NCI-H82 (cell line): ENCODE measurements around the gene RASSF4.

Experiments
- DNase-seq: peaks from one replicate; lab custom pipeline; 2025; lab: John Stamatoyannopoulos, UW

The RASSF4 gene

DNA sequence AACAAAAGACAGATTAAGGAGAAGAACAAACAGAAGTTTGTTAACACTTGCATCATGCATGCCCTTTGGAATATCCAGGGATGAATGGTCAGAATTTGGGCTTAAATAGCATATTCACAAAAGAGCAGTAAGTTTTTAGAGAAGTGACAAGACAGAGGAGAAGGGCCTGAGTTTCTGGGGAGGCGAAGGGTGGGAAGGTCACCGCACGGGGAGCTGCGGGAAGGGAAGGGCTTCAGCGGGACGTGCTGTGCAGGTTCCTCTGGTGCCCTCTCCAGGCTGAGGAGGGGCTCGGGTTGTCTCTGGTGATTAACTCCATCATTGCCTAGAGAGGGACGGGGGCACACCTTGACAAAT is 30.7 kb downstream of the RASSF4 start:
- peak; percentile 35 for DNase-seq

DNA sequence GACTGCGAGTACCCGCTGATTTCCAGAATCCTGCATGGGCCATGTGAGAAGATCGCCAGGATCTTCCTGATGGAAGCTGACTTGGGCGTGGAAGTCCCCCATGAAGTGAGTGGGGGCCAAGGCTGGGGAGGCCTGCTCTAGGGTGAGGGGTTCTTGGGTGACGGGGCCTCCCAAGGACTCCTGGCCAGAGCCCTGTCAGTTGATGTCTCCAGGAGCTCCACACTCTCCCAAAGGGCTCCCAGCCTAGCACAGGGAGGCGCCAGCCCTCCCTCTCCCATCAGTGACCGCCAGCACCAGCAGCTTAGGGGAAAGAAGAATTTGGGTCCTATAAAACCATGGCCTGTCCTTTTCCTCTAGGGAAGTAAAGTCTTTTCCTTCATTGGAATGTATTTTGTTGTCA is 31.4 kb downstream of the RASSF4 start:
- no peak for DNase-seq

DNA sequence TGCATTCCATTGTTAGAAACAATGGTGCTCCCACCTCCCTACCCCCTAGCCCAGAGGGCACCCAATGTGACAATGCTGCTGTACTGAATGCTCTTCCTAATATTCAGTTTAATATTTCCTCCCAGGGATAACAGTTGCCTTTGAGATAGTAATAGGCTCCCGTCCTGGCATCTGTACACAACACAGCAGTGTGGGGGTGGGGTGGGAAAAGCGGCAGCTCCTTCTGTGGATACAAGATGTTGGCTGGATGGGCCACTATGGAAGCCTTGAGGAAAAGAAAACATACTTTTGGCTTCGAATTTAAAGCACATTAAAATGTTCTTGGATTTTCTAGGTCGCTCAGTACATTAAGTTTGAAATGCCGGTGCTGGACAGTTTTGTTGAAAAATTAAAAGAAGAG is 32.0 kb downstream of the RASSF4 start:
- DNase-seq: no peak

- DNase-seq: no peak
Measured at GRCh38 chr10:44992070-44992731, 32.6 kb downstream of the RASSF4 start.

DNA sequence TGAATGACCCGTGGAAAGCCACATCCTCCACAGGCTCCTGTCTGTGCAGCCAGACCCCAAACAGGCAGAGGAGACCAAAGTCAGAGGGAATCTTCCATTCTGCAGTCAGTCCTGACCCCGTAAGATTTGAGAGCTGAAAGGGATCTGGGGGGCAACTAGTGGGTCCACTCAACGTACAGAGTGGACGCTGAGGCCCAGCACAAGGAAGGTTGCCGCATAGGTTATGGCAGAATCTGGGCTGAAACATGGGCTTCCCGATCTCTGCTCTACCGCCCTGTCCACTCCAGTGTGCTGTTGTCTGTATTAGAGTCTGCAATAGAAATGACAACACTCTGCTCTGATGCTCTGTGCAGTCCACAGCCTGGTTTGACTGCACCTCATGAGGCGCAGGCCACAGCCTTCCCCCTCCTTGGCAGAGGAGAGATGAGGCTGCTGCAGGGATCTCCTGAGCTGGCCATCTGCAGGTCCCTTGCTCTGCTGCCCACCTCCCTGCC is 33.2 kb downstream of the RASSF4 start:
- DNase-seq: no peak

DNA sequence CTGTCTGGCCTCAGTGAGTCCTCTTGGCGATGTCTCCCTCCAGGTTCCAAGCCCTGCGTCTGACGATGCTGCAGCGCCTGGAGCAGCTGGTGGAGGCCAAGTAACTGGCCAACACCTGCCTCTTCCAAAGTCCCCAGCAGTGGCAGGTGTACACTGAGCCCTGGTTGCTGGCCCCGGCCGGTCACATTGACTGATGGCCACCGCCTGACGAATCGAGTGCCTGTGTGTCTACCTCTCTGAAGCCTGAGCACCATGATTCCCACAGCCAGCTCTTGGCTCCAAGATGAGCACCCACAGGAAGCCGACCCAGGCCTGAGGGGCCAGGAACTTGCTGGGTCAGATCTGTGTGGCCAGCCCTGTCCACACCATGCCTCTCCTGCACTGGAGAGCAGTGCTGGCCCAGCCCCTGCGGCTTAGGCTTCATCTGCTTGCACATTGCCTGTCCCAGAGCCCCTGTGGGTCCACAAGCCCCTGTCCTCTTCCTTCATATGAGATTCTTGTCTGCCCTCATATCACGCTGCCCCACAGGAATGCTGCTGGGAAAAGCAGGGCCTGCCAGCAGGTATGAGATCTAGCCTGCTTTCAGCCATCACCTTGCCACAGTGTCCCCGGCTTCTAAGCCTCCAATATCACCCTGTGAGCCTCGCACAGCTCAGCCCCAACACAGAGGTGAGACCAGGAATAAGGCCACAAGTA is 33.8 kb downstream of the RASSF4 start:
- DNase-seq: no peak

GRCh38 chr10:44993922-44994751 is 34.5 kb downstream of the RASSF4 start:
- no peak for DNase-seq

- no peak for DNase-seq
Measured at GRCh38 chr10:44994752-44995530, 35.3 kb downstream of the RASSF4 start.

GRCh38 chr10:44995581-44995913 is 35.9 kb downstream of the RASSF4 start:
- no peak for DNase-seq

DNA sequence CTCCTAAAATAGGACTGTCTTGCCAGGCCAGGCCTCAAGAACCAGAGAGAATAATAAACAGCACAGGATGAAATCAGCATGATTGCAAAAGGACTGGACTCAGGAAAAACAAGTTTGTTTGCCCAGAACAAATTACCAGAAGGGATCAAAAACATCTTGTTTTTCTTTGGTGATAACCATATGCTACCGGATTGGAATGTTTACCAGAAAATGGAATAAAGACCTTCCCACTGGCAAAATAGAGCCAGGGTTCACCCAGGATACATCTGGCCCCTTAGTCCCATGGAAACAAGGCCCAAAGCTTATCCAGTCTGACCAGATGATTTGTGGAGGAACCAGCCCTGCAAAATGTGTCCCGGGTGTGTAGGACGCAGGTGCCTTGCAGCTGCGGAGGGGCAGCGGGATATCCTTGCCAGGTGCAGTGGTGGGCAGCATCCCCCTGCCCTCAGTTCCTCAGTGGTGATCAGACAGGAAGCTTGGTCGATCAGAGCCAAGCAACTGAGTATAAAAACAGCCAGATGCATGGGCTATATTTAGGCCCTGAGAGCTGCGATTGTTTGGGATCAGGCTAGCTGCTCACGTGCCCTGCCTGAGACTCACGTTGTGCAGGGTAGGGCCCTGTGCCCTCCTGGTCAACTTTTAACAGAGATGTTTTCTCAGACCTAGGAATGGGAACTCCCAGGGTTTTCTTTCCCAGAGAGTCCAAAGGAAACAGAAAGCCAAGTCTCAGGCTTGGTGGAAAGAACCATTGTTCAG is 36.5 kb downstream of the RASSF4 start:
- DNase-seq: peak; percentile 3

DNA sequence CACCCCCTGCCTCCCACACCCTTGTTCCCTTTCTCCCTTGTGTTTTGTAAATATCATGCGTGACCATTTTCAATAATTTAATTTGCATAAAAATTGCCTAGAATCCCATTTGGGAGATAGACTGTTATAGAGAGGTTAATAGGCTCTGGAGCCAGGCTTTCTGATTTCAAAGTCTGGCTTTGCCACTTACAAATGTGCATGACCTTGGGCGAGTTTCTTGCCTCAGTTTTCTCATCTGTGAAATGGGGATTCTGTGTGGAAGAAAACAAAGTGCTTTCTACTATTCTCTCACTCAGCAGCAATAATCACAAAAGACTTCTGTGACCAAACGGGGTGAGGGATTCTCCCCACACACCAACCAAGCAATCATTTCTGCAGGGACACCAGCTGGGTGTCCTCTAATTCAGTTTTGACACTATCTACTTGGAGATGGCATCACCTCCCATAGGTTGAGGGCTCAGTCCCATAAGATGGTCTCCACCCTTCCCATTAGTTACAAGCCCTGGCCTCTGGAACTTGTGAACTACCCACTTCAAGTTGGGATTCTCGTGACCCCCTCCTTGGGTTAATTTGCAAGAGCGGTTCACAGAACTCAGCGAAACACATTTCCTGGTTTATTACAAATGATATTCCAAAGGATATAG is 37.6 kb downstream of the RASSF4 start:
- no peak for DNase-seq

DNA sequence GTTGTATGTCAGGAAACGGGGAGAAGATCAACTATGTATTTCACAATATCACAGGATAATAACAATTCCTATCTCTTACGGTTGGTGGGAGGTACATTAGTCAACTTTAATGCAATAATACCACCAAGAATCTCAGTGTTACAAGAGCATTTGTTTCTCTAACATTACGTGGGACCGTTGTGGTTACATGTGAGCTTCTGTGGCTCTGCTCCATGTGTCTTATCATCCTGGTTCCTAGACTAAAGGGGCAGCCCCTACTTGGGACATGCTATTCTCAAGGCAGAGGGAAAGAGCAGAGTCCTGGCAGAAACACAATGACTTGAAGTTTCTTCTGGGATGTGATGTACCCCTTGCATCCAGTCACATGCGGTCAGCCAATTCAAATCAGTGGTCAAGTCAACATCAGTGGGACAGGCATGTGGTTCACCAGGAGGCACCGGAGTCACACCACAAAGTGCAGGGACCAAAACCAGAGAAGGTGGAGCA is 38.6 kb downstream of the RASSF4 start:
- DNase-seq: no peak

DNA sequence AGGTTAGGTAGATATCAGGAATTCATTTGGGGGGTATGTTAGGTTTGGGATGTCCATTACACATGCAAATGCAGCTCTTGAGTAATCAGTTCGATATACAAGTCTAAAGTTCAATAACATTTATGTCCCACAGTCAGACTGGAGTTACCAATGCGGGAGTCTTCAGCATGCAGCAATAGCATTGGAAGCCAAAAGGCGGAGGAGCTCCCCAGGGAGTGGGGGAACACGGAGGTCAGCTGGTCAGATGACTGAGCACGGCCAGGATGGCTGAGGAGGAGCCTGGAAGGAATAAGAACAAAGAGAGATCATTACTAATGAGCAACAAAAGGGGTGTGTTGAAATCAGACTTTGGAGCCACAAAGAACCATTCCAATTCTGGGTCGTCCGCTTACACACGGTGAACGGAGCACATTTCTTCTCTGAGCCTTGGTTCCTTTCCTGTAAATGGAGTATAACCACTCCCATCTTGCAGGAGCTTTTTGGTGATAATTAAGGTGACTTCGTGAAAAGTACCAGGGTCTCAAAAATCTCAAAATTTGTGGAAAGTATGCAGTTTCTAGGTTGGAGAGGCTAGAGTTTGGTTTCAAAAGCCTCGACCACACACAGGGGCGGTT is 40.6 kb downstream of the RASSF4 start:
- no peak for DNase-seq

- peak; percentile 65 for DNase-seq
Measured at GRCh38 chr10:45000752-45001380, 41.3 kb downstream of the RASSF4 start, which contains the start of gene ZNF22. Gene ZNF22, plus strand, starts transcription at chr10:45000923. Its CDS starts 2,446 bp downstream, at chr10:45003369.

DNA sequence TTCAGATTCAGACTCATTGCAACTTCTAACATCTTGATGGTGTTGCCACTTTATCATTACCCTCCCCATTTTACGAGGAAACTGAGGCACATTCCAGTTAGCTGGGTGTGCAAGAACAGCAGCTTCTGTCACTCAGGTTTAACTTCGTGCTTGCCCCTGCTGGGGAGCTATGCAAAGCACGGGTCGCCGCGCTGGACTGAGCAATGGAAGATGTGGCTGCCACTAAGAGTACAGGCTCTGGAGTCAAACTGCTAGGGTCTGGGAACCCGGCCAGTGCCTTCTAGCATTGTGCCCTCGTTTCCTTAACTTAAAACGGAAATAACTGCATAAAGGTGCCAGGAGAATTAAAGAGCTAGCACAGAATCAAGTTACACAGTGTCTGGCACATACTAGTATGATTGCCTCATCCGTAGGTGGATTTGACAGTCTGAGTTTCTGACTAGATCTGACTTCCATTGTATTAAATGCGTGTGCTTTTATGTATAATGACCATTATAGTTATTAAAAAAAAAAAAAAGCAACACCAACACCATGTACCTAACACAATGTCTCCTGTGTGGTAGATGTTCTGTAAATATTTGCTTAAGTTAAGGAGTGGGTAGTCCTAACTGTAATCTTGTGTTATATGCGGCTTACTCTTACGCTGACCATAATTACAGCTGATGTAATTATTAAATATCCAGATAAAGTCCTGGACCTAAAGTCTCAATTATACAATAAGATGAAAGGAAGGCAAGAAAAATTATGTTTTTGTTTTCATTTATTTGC is 42.0 kb downstream of the RASSF4 start:
- DNase-seq: peak; percentile 42

- DNase-seq: no peak
Measured at GRCh38 chr10:45003432-45004000, 43.9 kb downstream of the RASSF4 start.

- DNase-seq: no peak
Measured at GRCh38 chr10:45004661-45005060, 45.1 kb downstream of the RASSF4 start.

DNA sequence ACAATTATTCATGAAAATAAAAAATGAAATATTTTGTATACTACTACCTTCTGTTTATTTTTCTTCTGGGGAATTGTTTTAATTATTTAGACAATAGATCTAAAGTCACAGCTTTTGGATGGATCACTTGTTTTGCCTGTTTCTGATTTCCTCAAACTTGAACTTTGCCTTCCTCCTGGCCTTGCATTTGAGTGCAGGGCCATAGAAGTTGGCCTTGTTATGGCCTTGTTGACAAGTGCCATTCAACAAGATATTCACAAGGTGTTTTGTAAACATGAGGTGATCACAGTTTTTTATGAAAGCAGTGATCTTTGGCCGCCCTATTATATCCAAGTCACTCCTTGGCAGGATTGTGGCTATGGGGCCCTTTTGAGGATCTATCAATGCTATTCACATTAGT is 45.7 kb downstream of the RASSF4 start:
- DNase-seq: no peak
